H9 (cell line): ENCODE measurements around the gene DDX53. TPM values are rescaled to one million over a fixed set of nuclear protein-coding genes. Genes with fewer than 3 reads are reported as not detected.

Experiments
- DNase-seq: peaks from one replicate; pipeline ENCODE4 v3.0.0-alpha.2; 2017
- H2AFZ ChIP-seq: one replicate; pipeline ENCODE4 v1.6.1; 2013; ENCODE audit warnings: mild to moderate bottlenecking, low read length, control low read depth, moderate library complexity
- H2AK5ac ChIP-seq: 2 replicates; pipeline ENCODE4 v1.6.1; 2013; ENCODE audit warnings: low read length, control low read depth, mixed read lengths; ENCODE audit not compliant: insufficient read length
- H2BK120ac ChIP-seq: one replicate; pipeline ENCODE4 v1.6.1; 2013; ENCODE audit warnings: low read depth, mild to moderate bottlenecking, low read length, control low read depth, inconsistent platforms; ENCODE audit not compliant: poor library complexity, severe bottlenecking
- H2BK12ac ChIP-seq: 2 replicates; pipeline ENCODE4 v1.6.1; 2013; ENCODE audit warnings: low read length, control low read depth, mixed read lengths, low read depth; ENCODE audit not compliant: insufficient read length
- H2BK15ac ChIP-seq: 2 replicates; pipeline ENCODE4 v1.6.1; 2013; ENCODE audit warnings: low read depth, low read length, control low read depth
- H2BK20ac ChIP-seq: one replicate; pipeline ENCODE4 v1.6.1; 2013; ENCODE audit warnings: low read depth, mild to moderate bottlenecking, low read length, control low read depth, inconsistent platforms; ENCODE audit not compliant: poor library complexity, severe bottlenecking
- H2BK5ac ChIP-seq: 2 replicates; pipeline ENCODE4 v1.6.1; 2013; ENCODE audit warnings: low read length, control low read depth, mixed read lengths; ENCODE audit not compliant: insufficient read length
- H3K14ac ChIP-seq: 2 replicates; pipeline ENCODE4 v1.6.1; 2013; ENCODE audit warnings: low read length, control low read depth; ENCODE audit not compliant: insufficient read depth
- H3K18ac ChIP-seq: 2 replicates; pipeline ENCODE4 v1.6.1; 2013; ENCODE audit warnings: low read depth, mild to moderate bottlenecking, mixed read lengths, low read length, control low read depth; ENCODE audit not compliant: insufficient read length
- H3K23ac ChIP-seq: 2 replicates; pipeline ENCODE4 v1.6.1; 2013; ENCODE audit warnings: low read length, control low read depth, mixed read lengths, low read depth; ENCODE audit not compliant: insufficient read length
- H3K23me2 ChIP-seq: 2 replicates; pipeline ENCODE4 v1.6.1; 2013; ENCODE audit warnings: low read depth, mild to moderate bottlenecking, mixed read lengths, low read length, control low read depth; ENCODE audit not compliant: insufficient read length, poor library complexity, severe bottlenecking
- H3K27ac ChIP-seq: 2 replicates; pipeline ENCODE4 v1.5.1; 2013; ENCODE audit warnings: low read length, control low read depth, mixed read lengths, low read depth; ENCODE audit not compliant: insufficient read length
- H3K27me3 ChIP-seq: 2 replicates; pipeline ENCODE4 v1.6.1; 2013; ENCODE audit warnings: low read length, control low read depth, inconsistent platforms; ENCODE audit not compliant: insufficient read depth
- H3K4ac ChIP-seq: 2 replicates; pipeline ENCODE4 v1.6.1; 2013; ENCODE audit warnings: low read depth, mild to moderate bottlenecking, control low read depth, inconsistent platforms, low read length, moderate library complexity
- H3K4me1 ChIP-seq: 2 replicates; pipeline ENCODE4 v1.6.1; 2013; ENCODE audit warnings: low read length, control low read depth, inconsistent platforms; ENCODE audit not compliant: insufficient read depth
- H3K4me2 ChIP-seq: 2 replicates; pipeline ENCODE4 v1.6.1; 2013; ENCODE audit warnings: low read length, control low read depth, mixed read lengths; ENCODE audit not compliant: insufficient read length, insufficient read depth
- H3K56ac ChIP-seq: 2 replicates; pipeline ENCODE4 v1.6.1; 2013; ENCODE audit warnings: low read depth, mild to moderate bottlenecking, mixed read lengths, low read length, control low read depth; ENCODE audit not compliant: insufficient read length
- H3K79me1 ChIP-seq: 2 replicates; pipeline ENCODE4 v1.6.1; 2013; ENCODE audit warnings: low read depth, mild to moderate bottlenecking, moderate library complexity, low read length, control low read depth, inconsistent platforms; ENCODE audit not compliant: insufficient read depth, poor library complexity, severe bottlenecking
- H3K79me2 ChIP-seq: 2 replicates; pipeline ENCODE4 v1.6.1; 2013; ENCODE audit warnings: low read length, control low read depth, inconsistent platforms; ENCODE audit not compliant: insufficient read depth
- H3K9ac ChIP-seq: 2 replicates; pipeline ENCODE4 v1.6.1; 2013; ENCODE audit warnings: low read length, control low read depth, mixed read lengths; ENCODE audit not compliant: insufficient read length; ENCODE audit errors: extremely low read depth
- H3K9me3 ChIP-seq: one replicate; pipeline ENCODE4 v1.6.1; 2013; ENCODE audit warnings: low read depth, low read length, inconsistent platforms; ENCODE audit not compliant: control insufficient read depth
- H3T11ph ChIP-seq: one replicate; pipeline ENCODE4 v1.6.1; 2013; ENCODE audit warnings: mild to moderate bottlenecking, low read length, control low read depth, inconsistent platforms
- H4K20me1 ChIP-seq: one replicate; pipeline ENCODE4 v1.6.1; 2013; ENCODE audit not compliant: control insufficient read depth, insufficient read length, insufficient read depth
- H4K5ac ChIP-seq: 2 replicates; pipeline ENCODE4 v1.6.1; 2013; ENCODE audit warnings: low read depth, mild to moderate bottlenecking, mixed read lengths, low read length, control low read depth; ENCODE audit not compliant: insufficient read length
- H4K8ac ChIP-seq: replicated peaks from 2 replicates; pipeline ENCODE4 v1.6.1; 2013; ENCODE audit warnings: low read length, control low read depth, mixed read lengths, low read depth; ENCODE audit not compliant: insufficient read length
- H4K91ac ChIP-seq: 2 replicates; pipeline ENCODE4 v1.6.1; 2013; ENCODE audit warnings: low read depth, mild to moderate bottlenecking, moderate library complexity, mixed read lengths, low read length, control low read depth; ENCODE audit not compliant: insufficient read length
- H3K27ac Mint-ChIP-seq, 3 experiments: 2 replicates in 2 of 3; 3 replicates in 1 of 3; pipeline ENCODE4 v1.8.0; 2020 to 2021; ENCODE audit warnings: mixed read lengths in 3 of 3, mild to moderate bottlenecking in 1 of 3, moderate library complexity in 1 of 3
- H3K27me3 Mint-ChIP-seq: 2 replicates; pipeline ENCODE4 v1.8.0; 2021; ENCODE audit warnings: low read depth, mild to moderate bottlenecking, moderate library complexity, mixed read lengths
- H3K36me3 Mint-ChIP-seq, 3 experiments: 2 replicates in 2 of 3; 3 replicates in 1 of 3; pipeline ENCODE4 v1.8.0; 2020 to 2021; ENCODE audit warnings: low read depth in 3 of 3, mixed read lengths in 3 of 3; ENCODE audit not compliant: insufficient read depth in 1 of 3
- H3K4me1 Mint-ChIP-seq, 2 experiments: 2 replicates each; pipeline ENCODE4 v1.8.0; 2020; ENCODE audit warnings: mixed read lengths in 2 of 2
- H3K4me3 Mint-ChIP-seq, 2 experiments: 2 replicates in 1 of 2; 3 replicates in 1 of 2; pipeline ENCODE4 v1.8.0; 2020 to 2021; ENCODE audit warnings: mild to moderate bottlenecking in 2 of 2, mixed read lengths in 2 of 2, moderate library complexity in 1 of 2
- H3K9me3 Mint-ChIP-seq, 2 experiments: 2 replicates in 1 of 2; 3 replicates in 1 of 2; pipeline ENCODE4 v1.8.0; 2020; ENCODE audit warnings: mild to moderate bottlenecking in 2 of 2, mixed read lengths in 2 of 2, moderate library complexity in 1 of 2
- WGBS: extraction: QIAGEN DNeasy Blood & Tissue Kit; methylation state at CpG from one replicate; pipeline ENCODE4 v1.1.7; 2013; ENCODE audit warnings: missing lambda C conversion rate, low lambda C conversion rate, mixed read lengths; ENCODE audit not compliant: insufficient read length; ENCODE audit errors: extremely low coverage; 5-methylcytosine and 5-hydroxymethylcytosine counted together
- total RNA-seq: library from RNA; stranded (reverse); gene quantifications from 2 replicates; pipeline ENCODE4 v1.2.1, GENCODE V29; 2021
- TF ChIP-seq, protein P1 (sequence below): fragments of 200-600 bp; sonication (generic); conservative IDR thresholded peaks from 3 replicates; pipeline ENCODE4 v1.8.0; 2021; ENCODE audit warnings: antibody characterized with exemption, mild to moderate bottlenecking

DDX53 gene
- total RNA-seq, 1 experiment from 2014 or later = not detected

- Mint-ChIP-seq H3K4me3 (no peak overlapping the region), H3K36me3 (no peaks in the 10 kb centered on the region), H3K27me3 (no peaks in the 10 kb centered on the region), H3K9me3 (peaks cover 10 to 32% of the 10 kb centered on the region in 2 experiments; a peak in 4 of 5 replicates), H3K4me1 (no peaks in the 10 kb centered on the region), H3K27ac (no peak overlapping the region)
- no peak overlapping the region for H3K23ac ChIP-seq
- H2AFZ ChIP-seq = no peak overlapping the region
- TF ChIP-seq, protein P1, sequence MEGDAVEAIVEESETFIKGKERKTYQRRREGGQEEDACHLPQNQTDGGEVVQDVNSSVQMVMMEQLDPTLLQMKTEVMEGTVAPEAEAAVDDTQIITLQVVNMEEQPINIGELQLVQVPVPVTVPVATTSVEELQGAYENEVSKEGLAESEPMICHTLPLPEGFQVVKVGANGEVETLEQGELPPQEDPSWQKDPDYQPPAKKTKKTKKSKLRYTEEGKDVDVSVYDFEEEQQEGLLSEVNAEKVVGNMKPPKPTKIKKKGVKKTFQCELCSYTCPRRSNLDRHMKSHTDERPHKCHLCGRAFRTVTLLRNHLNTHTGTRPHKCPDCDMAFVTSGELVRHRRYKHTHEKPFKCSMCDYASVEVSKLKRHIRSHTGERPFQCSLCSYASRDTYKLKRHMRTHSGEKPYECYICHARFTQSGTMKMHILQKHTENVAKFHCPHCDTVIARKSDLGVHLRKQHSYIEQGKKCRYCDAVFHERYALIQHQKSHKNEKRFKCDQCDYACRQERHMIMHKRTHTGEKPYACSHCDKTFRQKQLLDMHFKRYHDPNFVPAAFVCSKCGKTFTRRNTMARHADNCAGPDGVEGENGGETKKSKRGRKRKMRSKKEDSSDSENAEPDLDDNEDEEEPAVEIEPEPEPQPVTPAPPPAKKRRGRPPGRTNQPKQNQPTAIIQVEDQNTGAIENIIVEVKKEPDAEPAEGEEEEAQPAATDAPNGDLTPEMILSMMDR = no peak
- no peaks in the 10 kb centered on the region for H4K20me1 ChIP-seq
- no peak overlapping the region for H2BK5ac ChIP-seq
- H3K4me2 ChIP-seq = no peak overlapping the region
- H3K56ac ChIP-seq = no peak overlapping the region
- no peaks in the 10 kb centered on the region for H3K4me1 ChIP-seq
- no peak overlapping the region for H2BK20ac ChIP-seq
- no peak overlapping the region for H2AK5ac ChIP-seq
- H4K8ac ChIP-seq = no peak overlapping the region
- no peaks in the 10 kb centered on the region for H3K9me3 ChIP-seq
- no peak overlapping the region for H3K18ac ChIP-seq
- no peak overlapping the region for H2BK15ac ChIP-seq
- H3K79me2 ChIP-seq = no peaks in the 10 kb centered on the region
- H3K23me2 ChIP-seq = no peaks in the 10 kb centered on the region
- H2BK120ac ChIP-seq = no peak overlapping the region
- no peak overlapping the region for H3K9ac ChIP-seq
- H3K27me3 ChIP-seq = no peaks in the 10 kb centered on the region
- H3K14ac ChIP-seq = no peak overlapping the region
- no peak overlapping the region for H4K91ac ChIP-seq
- no peak overlapping the region for H3K27ac ChIP-seq
- WGBS = no CpG with 5 or more reads among the region's 2 CpGs
- H2BK12ac ChIP-seq = no peak overlapping the region
- no peak overlapping the region for H3K4ac ChIP-seq
- H4K5ac ChIP-seq = no peak overlapping the region
- H3K79me1 ChIP-seq = no peaks in the 10 kb centered on the region
- no peak for DNase-seq
- no peak overlapping the region for H3T11ph ChIP-seq
These were observed 41.5 kb upstream of the DDX53 start for GRCh38 chrX:22958250-22958649.
